GM12872 (cell line): Measurements from ENCODE around the gene NTN4.

Experiments
- TF ChIP-seq, protein P1 (sequence below): IDR thresholded peaks from 3 replicates; pipeline ENCODE4 v1.5.1; 2011; ENCODE audit warnings: low read depth, mild to moderate bottlenecking, low read length, moderate library complexity; ENCODE audit not compliant: insufficient read depth

The NTN4 gene

DNA sequence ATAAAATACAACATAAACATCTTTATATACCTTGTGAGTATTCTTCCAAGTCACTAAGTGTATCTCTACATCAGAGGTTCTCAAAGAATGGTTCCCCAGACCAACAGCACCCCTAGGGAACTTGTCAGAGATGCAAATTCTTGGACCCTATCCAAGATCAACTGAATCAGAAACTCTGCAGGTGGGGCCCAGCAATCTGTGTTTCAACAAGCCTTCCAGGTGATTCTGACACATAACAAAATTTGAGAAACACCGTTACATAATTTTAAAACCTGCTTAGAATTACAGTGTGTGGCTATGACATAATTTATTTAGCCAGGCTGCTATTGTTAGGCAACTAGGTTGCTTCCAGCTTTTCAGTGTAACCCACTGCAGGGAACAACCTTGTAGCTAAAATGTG lies 49.8 kb downstream of the NTN4 start:
- TF ChIP-seq, protein P1, sequence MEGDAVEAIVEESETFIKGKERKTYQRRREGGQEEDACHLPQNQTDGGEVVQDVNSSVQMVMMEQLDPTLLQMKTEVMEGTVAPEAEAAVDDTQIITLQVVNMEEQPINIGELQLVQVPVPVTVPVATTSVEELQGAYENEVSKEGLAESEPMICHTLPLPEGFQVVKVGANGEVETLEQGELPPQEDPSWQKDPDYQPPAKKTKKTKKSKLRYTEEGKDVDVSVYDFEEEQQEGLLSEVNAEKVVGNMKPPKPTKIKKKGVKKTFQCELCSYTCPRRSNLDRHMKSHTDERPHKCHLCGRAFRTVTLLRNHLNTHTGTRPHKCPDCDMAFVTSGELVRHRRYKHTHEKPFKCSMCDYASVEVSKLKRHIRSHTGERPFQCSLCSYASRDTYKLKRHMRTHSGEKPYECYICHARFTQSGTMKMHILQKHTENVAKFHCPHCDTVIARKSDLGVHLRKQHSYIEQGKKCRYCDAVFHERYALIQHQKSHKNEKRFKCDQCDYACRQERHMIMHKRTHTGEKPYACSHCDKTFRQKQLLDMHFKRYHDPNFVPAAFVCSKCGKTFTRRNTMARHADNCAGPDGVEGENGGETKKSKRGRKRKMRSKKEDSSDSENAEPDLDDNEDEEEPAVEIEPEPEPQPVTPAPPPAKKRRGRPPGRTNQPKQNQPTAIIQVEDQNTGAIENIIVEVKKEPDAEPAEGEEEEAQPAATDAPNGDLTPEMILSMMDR = no peak

DNA sequence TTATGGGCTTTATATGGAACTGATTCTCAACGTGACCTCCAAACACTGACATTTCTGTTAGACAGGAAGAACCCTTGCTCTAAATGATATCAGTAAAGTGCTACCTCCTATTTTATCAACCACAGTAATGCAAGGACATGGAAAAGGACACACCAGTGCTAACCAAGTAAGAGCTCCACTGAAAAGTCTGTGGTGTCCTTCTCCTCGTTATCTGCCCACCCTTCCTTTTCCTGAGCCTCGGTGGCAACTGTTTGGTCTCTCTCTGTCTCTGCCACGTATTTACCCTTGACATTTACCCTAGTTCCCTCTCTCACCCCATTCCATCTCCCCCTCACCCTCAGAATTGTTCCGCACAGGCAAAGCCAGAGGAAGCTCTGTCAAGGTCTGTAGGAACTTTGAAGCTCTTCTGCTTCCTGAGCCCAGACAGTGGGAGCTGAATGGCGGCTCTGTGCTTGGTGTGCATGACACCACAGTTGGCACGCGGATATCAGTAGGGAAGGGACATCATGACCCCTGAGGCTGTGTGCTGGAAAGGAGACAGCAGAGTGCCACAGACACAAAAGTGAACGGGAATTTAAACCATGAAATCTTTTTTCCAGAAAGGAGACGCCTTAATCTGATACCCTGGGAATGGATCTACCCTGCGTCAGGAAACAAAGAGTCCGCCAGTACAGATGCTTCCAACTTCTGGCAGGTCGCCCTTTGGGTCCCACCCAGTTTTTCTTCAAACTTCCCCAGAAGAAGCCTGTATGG lies 50.8 kb downstream of the NTN4 start:
- TF ChIP-seq, protein P1 = no peak

DNA sequence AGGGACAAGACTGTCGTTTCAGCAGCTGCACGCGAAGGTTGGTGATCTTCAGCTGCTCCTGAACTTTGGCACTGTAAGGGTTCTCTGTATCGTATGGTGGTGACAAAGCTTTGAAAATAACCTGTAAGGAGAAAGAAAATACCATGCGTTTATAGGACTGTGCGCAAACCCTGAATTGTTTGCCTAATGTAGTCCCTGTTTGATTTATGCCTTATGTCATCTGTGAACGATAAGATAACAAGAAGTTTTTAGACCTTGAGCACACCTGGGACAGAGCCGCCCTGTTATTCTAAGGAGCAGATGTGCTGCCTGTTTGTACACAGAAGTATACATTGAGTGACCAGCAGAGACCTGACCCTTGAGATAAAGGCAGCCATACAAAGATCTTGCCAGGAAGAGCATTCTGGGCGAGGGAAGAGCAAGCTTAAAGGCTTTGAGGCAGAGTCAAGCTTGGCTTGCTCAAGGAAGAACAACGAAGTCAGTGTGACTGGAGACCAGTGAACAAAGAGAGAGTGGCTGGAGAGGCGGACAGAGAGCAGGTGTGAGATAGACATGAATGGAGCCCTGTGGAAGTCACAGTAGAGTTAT lies 52.4 kb downstream of the NTN4 start:
- TF ChIP-seq, protein P1 = no peak

DNA sequence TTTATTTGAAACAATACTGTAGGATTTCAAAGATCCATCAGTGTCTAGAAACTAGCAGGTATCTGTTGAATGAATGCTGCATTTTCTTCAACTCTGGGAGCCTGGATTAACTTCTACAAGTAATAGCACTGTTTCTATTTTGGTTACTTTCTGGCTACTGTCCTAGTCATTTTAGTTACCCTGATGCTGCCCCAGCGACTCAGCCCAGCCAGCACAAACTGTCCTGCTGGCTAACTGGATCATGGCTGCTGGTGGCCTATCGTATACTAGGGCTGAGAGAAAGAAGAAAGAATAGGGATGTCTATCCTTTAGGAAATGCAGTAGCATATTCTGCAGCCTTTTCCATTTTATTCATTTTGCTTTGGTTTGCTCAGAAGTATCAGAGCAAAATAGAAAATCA lies 53.9 kb downstream of the NTN4 start:
- TF ChIP-seq, protein P1 = no peak

DNA sequence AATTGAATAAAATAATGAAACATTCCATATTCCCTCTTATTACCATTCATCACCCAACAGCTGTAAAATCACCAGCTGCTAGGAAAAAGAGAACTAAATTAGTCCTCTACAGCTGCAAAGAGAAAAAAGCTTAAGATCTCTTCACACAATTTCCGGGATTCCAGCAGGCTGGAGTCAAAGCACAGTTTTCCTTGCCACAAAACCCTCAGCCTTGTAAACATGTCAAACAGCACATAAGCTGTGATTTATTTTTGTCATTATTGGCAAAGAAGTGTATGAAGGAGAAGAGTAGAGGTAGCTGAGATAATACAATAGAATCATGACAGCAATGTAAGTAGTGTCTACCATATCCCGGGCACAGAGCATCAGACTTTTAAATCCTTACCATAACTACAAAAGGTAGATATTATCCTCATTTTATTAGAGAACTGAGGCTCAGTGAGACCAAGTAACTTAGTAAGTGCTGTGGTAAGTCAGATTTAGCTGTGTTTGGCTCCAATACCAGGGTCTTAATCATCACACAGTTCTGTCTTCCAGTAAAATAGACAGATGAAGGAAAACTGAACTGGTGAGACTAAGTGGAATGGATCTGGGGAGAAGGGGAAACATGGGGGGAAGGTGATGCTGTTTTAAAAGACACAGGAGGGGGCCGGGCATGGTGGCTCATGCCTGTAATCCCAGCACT lies 57.3 kb downstream of the NTN4 start:
- TF ChIP-seq, protein P1 = no peak

DNA sequence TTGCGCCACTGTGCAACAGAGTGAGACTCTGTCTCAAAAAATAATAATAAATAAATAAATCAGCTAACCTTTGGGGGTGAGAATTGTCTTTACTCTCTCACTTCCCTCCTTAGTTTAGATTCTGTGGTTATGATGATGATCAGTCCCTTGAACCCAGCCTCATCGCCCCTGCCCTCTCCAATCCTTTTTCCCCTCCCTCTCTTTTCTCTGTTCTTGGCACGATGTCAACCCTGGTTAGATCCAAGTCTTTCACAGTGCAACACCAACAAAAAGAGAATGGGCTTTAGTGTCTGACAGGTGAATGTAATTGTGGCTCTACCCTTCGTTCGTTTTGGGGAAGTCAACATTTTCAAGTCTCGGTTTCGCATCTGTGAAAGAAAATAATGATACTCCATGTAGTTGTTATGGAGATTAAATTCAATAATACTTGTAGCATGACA lies 59.0 kb downstream of the NTN4 start:
- TF ChIP-seq, protein P1 = no peak

DNA sequence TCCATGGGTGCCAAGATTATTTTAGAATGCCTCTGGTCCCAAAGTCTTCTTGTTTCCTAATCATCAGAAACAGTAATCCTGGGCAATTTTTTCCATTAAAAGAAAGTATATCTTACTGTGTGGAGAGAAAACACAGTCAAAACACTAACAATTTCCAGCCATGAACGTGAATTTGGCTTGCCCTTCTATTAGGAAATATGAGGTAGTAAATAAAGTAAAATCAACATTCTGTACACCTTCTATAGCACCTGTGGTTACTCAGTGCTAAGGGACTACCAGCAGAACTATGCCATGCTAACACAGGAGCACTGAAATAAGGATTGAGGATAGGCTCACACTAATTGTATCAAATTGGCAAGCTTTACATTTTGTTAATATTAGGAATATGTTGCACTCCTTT lies 60.1 kb downstream of the NTN4 start:
- TF ChIP-seq, protein P1 = no peak
